HG02678 (cell line): Measurements from ENCODE around the gene MAPK8IP2.

Source experiments
- ATAC-seq: cut with Tn5 transposase; IDR thresholded peaks from one replicate; pipeline ENCODE4 v1.9.1; 2021; ENCODE audit warnings: mild to moderate bottlenecking, moderate library complexity; ENCODE audit not compliant: unreplicated experiment

Gene MAPK8IP2

GRCh38 chr22:50600538-50600937 is at the start of gene MAPK8IP2:
Gene MAPK8IP2, plus strand, starts transcription at chr22:50600793. Its CDS starts 26 bp downstream, at chr22:50600819.
- no peak for ATAC-seq

- no peak for ATAC-seq
Measured at GRCh38 chr22:50551160-50551752, 49.3 kb upstream of the MAPK8IP2 start.

DNA sequence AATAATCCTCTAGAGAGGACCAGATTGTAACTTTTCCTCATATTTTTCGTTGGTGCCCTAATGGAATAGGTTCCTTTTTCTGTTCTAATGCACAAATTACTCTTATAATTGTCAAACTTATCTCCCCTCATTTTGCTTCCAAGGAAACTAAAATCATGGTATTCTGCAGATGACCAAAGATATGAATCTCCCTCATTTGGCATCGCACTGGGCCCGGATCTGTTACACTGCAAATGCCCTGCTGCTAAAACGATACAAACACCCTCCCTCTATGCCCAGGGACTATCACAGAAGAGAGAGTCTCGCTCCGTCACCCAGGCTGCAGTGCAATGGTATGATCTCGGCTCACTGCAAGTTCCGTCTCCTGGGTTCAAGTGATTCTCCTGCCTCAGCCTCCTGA is 47.3 kb upstream of the MAPK8IP2 start:
- ATAC-seq = no peak

GRCh38 chr22:50556703-50557102 is 43.9 kb upstream of the MAPK8IP2 start:
- no peak for ATAC-seq

DNA sequence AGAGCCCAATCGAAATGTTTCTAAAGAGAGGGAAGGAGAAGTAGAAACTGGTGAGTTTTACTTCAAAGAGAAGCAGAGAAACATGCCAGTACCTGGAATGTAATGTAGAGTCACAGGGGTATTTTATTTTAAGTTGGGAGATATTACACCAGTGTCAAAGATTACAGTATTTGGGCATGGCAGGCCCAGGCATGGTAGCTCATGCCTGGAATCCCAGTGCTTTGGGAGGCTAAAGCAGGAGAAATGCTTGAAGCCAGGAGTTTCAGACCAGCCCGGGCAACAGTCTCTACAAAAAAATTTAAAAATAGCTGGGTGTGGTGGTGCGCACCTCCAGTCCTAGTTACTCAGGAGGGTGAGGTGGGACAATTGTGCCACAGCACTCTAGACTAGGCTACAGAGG is 40.6 kb upstream of the MAPK8IP2 start:
- no peak for ATAC-seq

GRCh38 chr22:50561401-50562358 is 38.9 kb upstream of the MAPK8IP2 start:
- no peak for ATAC-seq

DNA sequence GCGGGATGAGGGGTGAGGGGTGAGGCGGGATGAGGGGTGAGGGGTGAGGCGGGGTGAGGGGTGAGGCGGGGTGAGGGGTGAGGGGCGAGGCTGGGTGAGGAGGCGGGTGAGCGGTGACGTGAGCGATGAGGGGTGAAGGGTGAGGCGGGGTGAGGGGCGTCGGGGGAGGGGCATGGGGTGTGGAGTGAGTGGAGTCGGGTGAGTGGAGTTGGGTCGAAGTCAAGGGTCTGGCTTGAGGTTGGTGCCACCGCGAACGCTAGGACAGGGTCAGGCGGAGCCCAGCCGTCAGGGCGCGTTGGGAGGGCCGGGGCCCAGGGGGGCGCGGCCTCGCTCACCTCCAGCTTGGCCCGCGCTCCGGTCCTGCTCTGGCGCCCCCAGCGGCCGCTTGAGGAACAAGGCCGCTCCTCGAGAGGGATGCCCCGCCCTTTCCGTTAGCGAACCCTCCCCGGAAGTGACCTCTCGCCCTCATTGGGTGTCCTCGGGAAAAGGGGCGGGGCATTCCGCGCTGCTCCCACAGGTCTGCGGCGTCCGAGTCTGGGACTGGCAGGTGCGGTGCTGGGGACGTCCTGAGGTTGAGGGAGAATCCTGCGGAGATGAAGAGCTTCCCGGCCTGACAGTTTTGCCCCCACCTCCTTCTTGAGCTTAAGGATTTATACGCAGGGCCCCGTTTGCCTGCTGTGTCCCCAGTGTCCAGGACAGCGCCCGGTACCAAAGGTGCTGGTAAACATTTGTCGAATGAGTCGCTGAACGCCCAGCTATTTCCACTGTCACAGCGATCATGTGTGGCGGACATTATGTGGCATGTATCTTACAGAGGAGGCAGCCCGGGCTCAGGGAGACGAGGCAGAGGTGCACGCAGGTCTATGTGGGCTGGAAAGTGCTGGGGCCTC is 37.8 kb upstream of the MAPK8IP2 start, which contains the start of gene SYCE3:
TSS of gene SYCE3 (minus strand) at position 397 of the 890 bp plus-strand sequence. CDS start 6,514 bp downstream, outside the sequence.
- ATAC-seq = peak; percentile 95

DNA sequence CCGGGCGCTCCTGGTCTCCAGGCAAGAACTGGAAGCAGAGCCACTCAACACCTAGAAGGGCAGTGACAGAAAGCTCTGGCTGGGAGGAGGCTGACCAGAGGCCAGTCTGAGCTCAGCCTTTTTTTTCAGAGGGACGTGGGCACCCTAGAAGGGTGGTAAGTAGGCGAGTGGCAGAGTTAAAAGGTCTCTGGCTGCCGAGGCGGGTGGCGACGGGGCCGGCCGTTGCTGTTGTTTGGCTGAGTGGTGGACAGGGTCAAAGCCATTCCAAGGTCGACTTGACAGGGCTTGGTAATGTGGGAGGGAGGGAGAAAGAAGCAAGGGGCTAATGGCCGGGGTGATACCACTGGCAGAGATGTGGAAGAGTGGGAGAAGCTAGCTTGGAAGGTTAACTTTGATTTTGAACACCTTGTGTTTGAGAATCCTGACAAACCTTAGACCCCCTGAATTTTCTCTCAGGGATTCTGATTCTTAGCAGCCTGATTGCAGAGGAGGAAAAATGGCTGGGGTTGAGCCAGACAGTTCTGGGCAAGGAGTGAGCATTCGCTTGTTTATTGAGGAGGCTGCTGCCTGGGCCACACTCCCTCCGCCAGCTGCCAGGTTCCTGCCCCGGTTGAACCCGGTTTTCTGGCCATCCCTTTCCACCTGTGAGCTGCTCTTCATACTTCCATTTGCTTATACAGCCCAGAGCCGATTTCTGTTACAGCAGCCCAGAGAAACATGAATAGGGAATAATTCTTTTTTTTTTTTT is 37.0 kb upstream of the MAPK8IP2 start:
- ATAC-seq = no peak

DNA sequence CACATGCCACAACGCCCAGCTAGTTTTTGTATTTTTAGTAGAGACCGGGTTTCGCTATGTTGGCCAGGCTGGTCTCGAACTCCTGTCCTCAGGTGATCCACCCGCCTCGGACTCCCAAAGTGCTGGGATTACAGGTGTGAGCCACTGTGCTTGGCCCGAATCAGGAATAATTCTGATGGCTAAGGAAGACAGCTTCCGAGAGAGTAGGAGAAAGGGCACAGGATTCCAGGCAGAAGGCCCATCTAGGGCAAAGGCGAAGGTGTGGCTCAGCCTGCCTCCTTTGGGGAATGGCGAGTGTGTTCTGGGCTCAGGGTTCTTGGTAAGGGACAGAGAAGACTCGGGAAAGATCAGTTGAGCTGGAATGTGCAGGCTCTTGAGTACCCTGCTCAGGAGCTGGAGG is 36.3 kb upstream of the MAPK8IP2 start:
- no peak for ATAC-seq

- ATAC-seq = no peak
Measured at GRCh38 chr22:50567721-50568252, 32.8 kb upstream of the MAPK8IP2 start.

DNA sequence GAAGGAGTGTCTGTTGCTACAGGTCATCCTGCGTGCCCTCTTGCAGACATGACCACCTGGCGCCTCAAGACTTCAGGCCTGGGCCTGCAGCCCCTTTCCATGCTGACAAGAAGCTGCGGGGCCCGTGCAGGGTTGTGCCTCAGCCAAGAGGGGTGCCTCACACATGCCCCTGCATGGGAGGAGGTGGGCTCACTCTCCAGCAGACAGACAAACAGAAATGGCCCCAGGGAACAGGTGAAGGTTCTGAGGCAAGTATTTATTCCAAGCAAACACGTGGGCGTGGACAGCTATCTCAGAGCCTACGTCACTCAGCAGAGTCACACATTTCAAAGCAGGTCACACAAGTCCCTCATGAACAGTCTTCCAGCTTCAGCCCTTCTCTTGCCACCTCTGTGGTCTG is 32.0 kb upstream of the MAPK8IP2 start:
- no peak for ATAC-seq

GRCh38 chr22:50569041-50569459 is 31.5 kb upstream of the MAPK8IP2 start:
- ATAC-seq = no peak

DNA sequence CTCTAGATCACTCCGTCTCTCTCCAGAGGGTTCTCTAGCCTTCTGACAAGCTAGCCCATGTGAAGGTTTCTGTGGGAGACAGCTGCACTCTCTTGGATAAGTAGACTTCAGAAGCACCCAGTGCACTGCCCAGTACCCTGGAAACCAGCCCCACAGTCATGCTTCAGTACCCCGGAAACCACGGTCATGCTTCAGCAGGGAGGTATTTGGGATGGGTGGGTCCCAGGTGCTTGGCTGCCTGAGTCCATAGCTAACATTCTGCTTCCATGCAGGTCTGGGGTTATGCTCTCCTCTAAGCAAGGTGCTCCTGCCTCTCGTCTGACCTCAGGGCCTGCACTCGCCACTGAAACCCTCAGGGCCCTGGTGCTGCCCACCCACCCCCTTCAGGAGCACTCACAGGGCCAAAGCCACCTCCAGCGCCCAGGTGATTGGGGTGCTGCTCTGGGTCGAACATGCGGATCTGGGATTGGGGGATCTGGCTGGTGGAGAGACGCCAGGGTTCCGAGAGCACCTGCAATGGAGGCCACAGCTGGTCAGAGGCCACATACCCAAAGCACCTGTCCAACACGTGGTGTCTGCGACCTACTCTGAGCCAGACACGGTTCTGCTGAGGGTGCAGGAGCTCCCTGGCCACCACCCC is 30.6 kb upstream of the MAPK8IP2 start:
- ATAC-seq = no peak

GRCh38 chr22:50570861-50571260 is 29.7 kb upstream of the MAPK8IP2 start:
- no peak for ATAC-seq

DNA sequence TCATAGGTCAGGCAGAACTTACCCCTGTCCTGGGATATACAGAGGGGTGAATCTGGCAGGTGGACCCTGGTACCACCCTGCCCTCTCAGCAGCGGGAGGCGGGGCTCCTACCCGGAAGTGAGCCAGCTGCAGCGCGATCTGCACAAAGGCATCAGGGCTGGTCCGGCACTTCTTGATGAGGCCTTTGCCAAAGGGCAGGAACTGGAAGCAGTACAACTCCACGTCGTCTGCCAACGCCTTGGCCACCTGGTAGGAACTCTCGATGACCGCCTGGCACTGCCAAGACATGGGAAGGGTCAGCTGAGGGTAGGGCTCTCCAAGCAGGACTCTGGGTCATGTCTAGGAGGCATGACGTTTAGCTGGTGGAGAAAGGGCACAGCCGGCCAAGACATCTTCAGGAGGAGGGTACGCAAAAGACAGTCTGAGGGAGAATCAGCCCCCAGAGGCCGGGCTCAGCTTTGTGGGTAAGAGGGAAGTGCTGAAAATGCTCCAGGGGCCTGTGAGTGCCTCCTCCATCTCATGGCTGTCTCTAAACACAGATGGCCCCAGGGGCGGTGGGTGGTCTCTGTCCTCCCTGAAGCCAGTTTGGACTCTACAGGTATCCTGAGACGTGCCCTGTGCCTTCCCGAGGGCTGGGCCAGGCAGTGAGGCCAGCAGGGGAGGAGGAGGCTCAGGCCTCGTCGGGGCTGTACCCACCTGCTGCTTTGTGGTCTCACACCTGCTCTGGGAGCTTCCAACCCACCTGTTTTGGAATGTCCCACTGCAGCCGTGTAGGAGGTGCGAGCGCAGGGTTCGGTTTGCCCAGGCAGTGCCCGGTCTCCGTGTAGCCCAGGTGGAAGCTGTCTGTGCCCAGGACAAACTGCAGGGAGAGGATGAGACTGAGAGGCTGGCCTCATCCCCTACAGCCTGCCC is 29.1 kb upstream of the MAPK8IP2 start:
- ATAC-seq = no peak

GRCh38 chr22:50572965-50573364 is 27.6 kb upstream of the MAPK8IP2 start:
- no peak for ATAC-seq

- no peak for ATAC-seq
Measured at GRCh38 chr22:50573491-50574382, 26.9 kb upstream of the MAPK8IP2 start.

DNA sequence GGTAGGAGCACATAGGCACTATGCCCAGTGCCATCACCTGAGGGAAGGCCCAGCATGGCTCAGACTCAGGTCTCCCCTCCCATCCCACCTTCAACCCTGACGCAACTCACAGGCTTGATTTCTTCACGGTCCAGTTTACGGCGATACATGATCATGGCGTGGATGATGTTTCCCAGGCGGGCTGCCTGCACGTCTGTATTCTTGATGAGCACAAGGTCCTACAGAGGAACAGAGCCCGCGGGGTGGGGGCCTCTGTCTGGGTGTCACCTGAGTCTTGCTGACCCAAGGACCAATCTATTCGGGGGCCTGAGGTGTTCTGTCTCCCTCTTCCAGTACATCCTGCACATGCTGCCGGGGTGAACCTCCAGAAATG is 26.2 kb upstream of the MAPK8IP2 start:
- ATAC-seq = no peak
